Gastroesophageal sphincter (tissue), 4 donors: Measurements from ENCODE around the gene TBX1. TPM values are rescaled to one million over a fixed set of nuclear protein-coding genes. Genes with fewer than 3 reads are reported as not detected.

Source experiments
- ATAC-seq: fragments of 150-250 bp; one replicate; pipeline ENCODE4 v1.9.1; 2016; ENCODE audit warnings: mild to moderate bottlenecking, moderate library complexity
- H3K27ac ChIP-seq, 4 donors: fragments of 200-600 bp; sonication (generic) in 3 of 4; 1 replicate in 3 of 4; 2 replicates in 1 of 4; pipeline ENCODE4 v1.5.1; 2016 to 2019
- H3K27me3 ChIP-seq: fragments of 200-600 bp; sonication (generic); one replicate; pipeline ENCODE4 v1.5.1; 2019
- H3K36me3 ChIP-seq, 2 donors: fragments of 200-600 bp; sonication (generic); one replicate each; pipeline ENCODE4 v1.5.1; 2019; ENCODE audit warnings: control low read depth in 1 of 2
- H3K4me1 ChIP-seq, 3 donors: fragments of 200-600 bp; sonication (generic); 1 replicate in 2 of 3; 2 replicates in 1 of 3; pipeline ENCODE4 v1.5.1; 2016 to 2019; ENCODE audit warnings: control low read depth in 2 of 3
- H3K4me3 ChIP-seq, 2 donors: fragments of 200-600 bp; sonication (generic); one replicate each; pipeline ENCODE4 v1.5.1; 2019; ENCODE audit warnings: mild to moderate bottlenecking in 1 of 2, moderate library complexity in 1 of 2
- H3K9me3 ChIP-seq, 3 donors: fragments of 200-600 bp; sonication (generic); one replicate each; pipeline ENCODE4 v1.5.1; 2017 to 2019; ENCODE audit warnings: control low read depth in 2 of 3
- EP300 ChIP-seq: sonication (generic); formaldehyde crosslinking; IDR thresholded peaks from one replicate; pipeline ENCODE4 v1.6.1; 2017; ENCODE audit warnings: antibody characterized with exemption, mild to moderate bottlenecking
- POLR2A ChIP-seq, 2 donors: fragments of 450-650 bp; IDR thresholded peaks; one replicate each; pipeline ENCODE4 v1.6.1; 2017; ENCODE audit warnings: antibody characterized with exemption in 2 of 2, mild to moderate bottlenecking in 2 of 2, moderate library complexity in 1 of 2
- POLR2AphosphoS5 ChIP-seq: sonication (generic); formaldehyde crosslinking; IDR thresholded peaks from one replicate; pipeline ENCODE4 v1.6.1; 2017; ENCODE audit warnings: antibody characterized with exemption
- WGBS, 2 donors: methylation state at CpG; one replicate each; pipeline ENCODE4 v1.1.5; 2018; ENCODE audit warnings: low coverage in 1 of 2; 5-methylcytosine and 5-hydroxymethylcytosine counted together
- total RNA-seq, 4 donors: library from RNA; depleted of rRNA; stranded (reverse); fragments of >200 nt; gene quantifications; one replicate each; pipeline ENCODE4 v1.1.0, GENCODE V29; 2016
- TF ChIP-seq, protein P1 (sequence below), 4 experiments: fragments of 200-600 bp in 2 of 4; fragments of 450-650 bp in 2 of 4; sonication (generic) in 1 of 4; IDR thresholded peaks; one replicate each; pipeline ENCODE4 v1.5.1; 2017 to 2019; ENCODE audit warnings: antibody characterized with exemption in 4 of 4, mild to moderate bottlenecking in 2 of 4, moderate library complexity in 2 of 4

TBX1 gene
- total RNA-seq, 4 donors from 2014 or later: 0.31 to 2.7 (median 1.2) TPM

DNA sequence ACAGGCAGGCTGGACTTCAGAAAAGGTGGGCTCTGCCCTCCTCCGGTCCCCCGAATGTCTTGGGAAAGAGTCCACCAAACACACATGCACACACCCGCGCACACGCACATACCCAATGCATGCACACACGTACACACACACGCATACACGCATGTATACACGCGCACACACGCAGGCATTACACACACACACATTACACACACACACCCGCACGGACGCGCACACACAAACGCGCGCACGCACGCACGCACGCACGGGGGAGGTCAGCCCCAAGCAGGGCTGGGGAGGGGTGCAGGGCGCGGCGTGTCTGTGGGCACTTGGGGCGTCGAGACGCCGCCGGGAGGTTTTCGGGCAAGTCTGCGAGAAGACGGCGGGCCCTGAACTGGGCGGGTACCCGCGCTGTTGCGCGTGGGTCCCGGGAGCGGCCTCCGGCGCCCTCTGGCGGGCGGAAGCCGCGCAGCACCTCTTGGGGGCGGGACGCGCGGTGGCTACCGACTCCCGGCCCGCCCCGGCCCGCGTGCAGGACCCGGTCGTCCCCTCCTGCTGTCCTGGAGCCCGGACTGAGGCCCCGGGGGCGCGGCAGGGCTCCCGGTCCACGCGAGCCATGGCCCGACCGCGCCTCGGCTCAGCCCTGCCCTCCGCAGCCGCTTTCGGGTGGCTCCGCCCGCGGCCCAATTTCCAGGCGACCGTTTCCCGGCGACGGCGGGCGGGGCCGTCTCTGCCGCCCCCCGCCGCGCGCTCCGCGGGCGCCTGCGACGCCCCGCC lies 42.7 kb upstream of the TBX1 start:
- peaks cover 0 to 70% (median 27%) of the 10 kb centered on the region in 3 donors for H3K4me1 ChIP-seq
- ATAC-seq: peak; percentile 80

DNA sequence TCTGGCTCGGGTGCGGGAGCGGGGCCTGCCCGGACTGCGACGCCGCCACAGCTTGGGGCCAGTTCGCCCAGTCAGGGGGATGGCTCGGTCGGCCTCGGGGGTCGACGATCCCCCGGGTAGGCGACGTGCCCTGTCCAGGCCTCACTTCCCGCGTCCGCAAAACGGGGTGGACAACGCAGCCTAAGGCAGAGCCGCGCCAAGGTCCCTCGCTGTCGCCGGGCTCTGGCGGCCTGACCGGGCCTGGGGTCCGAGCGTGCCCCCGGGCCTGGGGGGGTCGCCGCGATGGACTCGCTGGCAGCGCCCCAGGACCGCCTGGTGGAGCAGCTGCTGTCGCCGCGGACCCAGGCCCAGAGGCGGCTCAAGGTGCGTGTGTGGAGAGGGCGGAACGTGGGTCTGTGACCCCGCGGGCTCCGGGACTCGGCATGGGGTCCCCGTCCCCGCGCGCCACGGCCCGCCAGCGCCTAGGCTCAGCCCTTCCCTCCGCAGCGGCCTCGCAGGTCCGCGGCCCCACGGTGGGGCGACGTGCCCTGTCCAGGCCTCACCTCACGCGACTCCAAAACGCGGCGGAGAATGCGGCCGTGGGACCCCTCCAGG lies 42.0 kb upstream of the TBX1 start:
- no peak for ATAC-seq
- Histone ChIP-seq H3K27ac (peak overlapping the region in 3 of 4 donors; percentile 47 to 77 (median 58)), H3K4me3 (peak overlapping the region; percentile 59 to 76), H3K4me1 (peaks cover 0 to 74% (median 33%) of the 10 kb centered on the region in 3 donors), H3K27me3 (peaks cover 55% of the 10 kb centered on the region), H3K9me3 (no peaks in the 10 kb centered on the region), H3K36me3 (peaks cover 0 to 34% of the 10 kb centered on the region in 2 donors)
- no CpG with 5 or more reads among the region's 70 CpGs for WGBS, 2 donors
- TF ChIP-seq POLR2A (IDR thresholded peaks at IDR 0.05): no peak
- TF ChIP-seq, protein P1, sequence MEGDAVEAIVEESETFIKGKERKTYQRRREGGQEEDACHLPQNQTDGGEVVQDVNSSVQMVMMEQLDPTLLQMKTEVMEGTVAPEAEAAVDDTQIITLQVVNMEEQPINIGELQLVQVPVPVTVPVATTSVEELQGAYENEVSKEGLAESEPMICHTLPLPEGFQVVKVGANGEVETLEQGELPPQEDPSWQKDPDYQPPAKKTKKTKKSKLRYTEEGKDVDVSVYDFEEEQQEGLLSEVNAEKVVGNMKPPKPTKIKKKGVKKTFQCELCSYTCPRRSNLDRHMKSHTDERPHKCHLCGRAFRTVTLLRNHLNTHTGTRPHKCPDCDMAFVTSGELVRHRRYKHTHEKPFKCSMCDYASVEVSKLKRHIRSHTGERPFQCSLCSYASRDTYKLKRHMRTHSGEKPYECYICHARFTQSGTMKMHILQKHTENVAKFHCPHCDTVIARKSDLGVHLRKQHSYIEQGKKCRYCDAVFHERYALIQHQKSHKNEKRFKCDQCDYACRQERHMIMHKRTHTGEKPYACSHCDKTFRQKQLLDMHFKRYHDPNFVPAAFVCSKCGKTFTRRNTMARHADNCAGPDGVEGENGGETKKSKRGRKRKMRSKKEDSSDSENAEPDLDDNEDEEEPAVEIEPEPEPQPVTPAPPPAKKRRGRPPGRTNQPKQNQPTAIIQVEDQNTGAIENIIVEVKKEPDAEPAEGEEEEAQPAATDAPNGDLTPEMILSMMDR (IDR thresholded peaks at IDR 0.05): no peak

More for the DNA sequence above, 42.7 kb upstream of the TBX1 start:
- 0 to 14% methylated on average over 3 to 25 of the region's 96 CpGs for WGBS, 2 donors
- TF ChIP-seq, protein P1 (IDR thresholded peaks at IDR 0.05): peak in 3 of 4 experiments; percentile 96 to 99 (median 97)
- TF ChIP-seq EP300: no peak
- no peak for TF ChIP-seq POLR2A (IDR thresholded peaks at IDR 0.05)
- no peak for TF ChIP-seq POLR2AphosphoS5
- peak overlapping the region in 3 of 4 donors; percentile 47 to 77 (median 58) for H3K27ac ChIP-seq
- H3K27me3 ChIP-seq: peaks cover 53% of the 10 kb centered on the region
- peaks cover 0 to 31% of the 10 kb centered on the region in 2 donors for H3K36me3 ChIP-seq
- H3K4me3 ChIP-seq: peak overlapping the region; percentile 59 to 76
- H3K9me3 ChIP-seq: no peaks in the 10 kb centered on the region

DNA sequence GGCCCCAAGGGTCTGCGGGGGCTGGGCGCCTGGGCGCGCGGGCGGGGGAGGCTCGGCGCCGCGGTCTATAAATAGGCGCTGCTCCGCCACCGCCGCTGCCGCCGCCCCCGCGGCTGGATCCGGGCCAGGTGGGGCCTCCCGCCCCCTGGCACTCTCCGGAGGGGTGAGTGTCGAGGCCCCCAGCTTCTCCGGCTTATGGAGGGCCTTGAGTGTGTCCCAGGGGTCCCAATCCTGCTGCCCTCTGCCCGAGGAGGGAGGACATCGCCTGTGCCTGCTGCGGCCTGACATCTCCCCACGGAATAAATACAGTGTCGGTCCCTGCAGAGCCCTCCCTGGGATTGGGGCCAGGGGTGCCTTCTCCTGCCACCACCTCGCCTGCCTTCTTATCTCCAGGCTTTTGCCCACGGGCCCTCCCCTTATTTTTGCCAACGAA lies 41.5 kb upstream of the TBX1 start:
- Histone ChIP-seq H3K9me3 (no peaks in the 10 kb centered on the region), H3K27me3 (peaks cover 56% of the 10 kb centered on the region), H3K27ac (peak overlapping the region in 3 of 4 donors; percentile 47 to 77 (median 58)), H3K36me3 (peaks cover 0 to 34% of the 10 kb centered on the region in 2 donors), H3K4me1 (peaks cover 0 to 74% (median 32%) of the 10 kb centered on the region in 3 donors), H3K4me3 (peak overlapping the region; percentile 59 to 76)
- 28% methylated on average over 3 of the region's 31 CpGs; no CpG with 5 or more reads in 1 of the 2 donors for WGBS, 2 donors
- ATAC-seq: no peak
- TF ChIP-seq, protein P1 (IDR thresholded peaks at IDR 0.05): no peak
- TF ChIP-seq POLR2A (IDR thresholded peaks at IDR 0.05): no peak
- TF ChIP-seq EP300: no peak
- TF ChIP-seq POLR2AphosphoS5: no peak

DNA sequence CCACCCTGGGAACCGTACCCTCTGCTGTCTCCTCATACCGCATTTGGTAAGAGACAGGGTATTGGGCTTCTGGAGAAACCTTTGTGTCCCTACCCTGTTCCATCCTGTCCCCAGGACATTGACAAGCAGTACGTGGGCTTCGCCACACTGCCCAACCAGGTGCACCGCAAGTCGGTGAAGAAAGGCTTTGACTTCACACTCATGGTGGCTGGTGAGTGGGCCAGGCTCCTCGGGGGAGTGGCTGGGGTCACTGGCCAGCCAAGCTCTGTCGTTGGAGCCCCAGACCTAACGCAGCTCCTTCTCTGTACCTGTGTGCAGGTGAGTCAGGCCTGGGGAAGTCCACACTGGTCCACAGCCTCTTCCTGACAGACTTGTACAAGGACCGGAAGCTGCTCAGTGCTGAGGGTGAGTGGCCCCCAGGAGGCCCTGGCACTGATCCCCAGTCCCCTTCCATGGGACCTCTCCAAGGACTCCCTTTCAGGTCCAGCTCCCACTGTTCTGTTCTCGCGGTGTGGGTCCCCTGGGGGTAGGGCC lies 41.0 kb upstream of the TBX1 start:
- H3K4me1 ChIP-seq: peaks cover 0 to 77% (median 32%) of the 10 kb centered on the region in 3 donors
- peaks cover 59% of the 10 kb centered on the region for H3K27me3 ChIP-seq
- WGBS, 2 donors: 44% methylated on average over 2 of the region's 12 CpGs; no CpG with 5 or more reads in 1 of the 2 donors
- no peaks in the 10 kb centered on the region for H3K9me3 ChIP-seq
- no peak for TF ChIP-seq POLR2AphosphoS5
- no peak for TF ChIP-seq EP300
- H3K4me3 ChIP-seq: peak overlapping the region in 1 of 2 donors; percentile 76
- H3K27ac ChIP-seq: peak overlapping the region in 2 of 4 donors; percentile 58 to 77
- peaks cover 0 to 34% of the 10 kb centered on the region in 2 donors for H3K36me3 ChIP-seq
- ATAC-seq: no peak

DNA sequence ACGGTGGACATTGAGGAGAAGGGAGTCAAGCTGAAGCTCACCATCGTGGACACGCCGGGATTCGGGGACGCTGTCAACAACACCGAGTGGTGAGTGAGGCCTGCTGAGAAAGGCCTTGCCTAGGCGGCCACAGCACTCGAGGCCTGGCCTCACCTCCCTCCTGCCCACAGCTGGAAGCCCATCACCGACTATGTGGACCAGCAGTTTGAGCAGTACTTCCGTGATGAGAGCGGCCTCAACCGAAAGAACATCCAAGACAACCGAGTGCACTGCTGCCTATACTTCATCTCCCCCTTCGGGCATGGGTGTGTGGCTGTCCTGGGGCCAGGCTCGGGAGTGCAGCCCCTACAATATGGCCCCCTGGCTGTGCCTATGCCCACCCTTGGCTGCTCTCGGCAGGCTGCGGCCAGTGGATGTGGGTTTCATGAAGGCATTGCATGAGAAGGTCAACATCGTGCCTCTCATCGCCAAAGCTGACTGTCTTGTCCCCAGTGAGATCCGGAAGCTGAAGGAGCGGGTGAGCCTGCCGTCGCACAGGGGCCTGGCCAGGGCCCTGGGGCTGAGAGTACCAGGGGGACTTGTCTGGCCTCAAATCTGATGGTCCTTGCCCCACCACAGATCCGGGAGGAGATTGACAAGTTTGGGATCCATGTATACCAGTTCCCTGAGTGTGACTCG lies 40.3 kb upstream of the TBX1 start:
- TF ChIP-seq, protein P1 (IDR thresholded peaks at IDR 0.05): no peak
- TF ChIP-seq EP300: no peak
- TF ChIP-seq POLR2AphosphoS5: no peak
- TF ChIP-seq POLR2A (IDR thresholded peaks at IDR 0.05): no peak
- 89 to 92% methylated on average over 2 to 8 of the region's 26 CpGs for WGBS, 2 donors
- Histone ChIP-seq H3K27me3 (peaks cover 59% of the 10 kb centered on the region), H3K9me3 (no peaks in the 10 kb centered on the region), H3K27ac (no peak overlapping the region), H3K4me1 (peaks cover 0 to 70% (median 24%) of the 10 kb centered on the region in 3 donors), H3K4me3 (no peak overlapping the region), H3K36me3 (peaks cover 0 to 34% of the 10 kb centered on the region in 2 donors)
- no peak for ATAC-seq
